NCI-H2196 (cell line): ENCODE measurements around the gene SRRM2.

Experiments
- DNase-seq: peaks from one replicate; lab custom pipeline; 2025; ENCODE audit not compliant: unreplicated experiment; lab: John Stamatoyannopoulos, UW

SRRM2 gene

DNA sequence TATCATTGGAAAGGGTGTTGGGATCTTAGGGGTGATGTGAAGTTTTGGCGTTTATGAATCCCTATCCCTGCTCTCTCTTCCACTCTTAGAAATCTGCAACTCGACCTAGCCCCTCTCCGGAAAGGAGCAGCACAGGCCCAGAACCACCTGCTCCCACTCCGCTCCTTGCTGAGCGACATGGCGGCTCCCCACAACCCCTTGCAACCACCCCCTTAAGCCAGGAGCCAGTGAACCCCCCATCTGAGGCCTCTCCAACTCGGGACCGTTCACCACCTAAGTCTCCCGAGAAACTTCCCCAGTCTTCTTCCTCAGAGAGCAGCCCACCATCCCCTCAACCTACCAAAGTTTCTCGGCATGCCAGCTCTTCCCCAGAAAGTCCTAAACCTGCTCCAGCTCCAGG lies 9.0 kb downstream of the SRRM2 start:
- no peak for DNase-seq

DNA sequence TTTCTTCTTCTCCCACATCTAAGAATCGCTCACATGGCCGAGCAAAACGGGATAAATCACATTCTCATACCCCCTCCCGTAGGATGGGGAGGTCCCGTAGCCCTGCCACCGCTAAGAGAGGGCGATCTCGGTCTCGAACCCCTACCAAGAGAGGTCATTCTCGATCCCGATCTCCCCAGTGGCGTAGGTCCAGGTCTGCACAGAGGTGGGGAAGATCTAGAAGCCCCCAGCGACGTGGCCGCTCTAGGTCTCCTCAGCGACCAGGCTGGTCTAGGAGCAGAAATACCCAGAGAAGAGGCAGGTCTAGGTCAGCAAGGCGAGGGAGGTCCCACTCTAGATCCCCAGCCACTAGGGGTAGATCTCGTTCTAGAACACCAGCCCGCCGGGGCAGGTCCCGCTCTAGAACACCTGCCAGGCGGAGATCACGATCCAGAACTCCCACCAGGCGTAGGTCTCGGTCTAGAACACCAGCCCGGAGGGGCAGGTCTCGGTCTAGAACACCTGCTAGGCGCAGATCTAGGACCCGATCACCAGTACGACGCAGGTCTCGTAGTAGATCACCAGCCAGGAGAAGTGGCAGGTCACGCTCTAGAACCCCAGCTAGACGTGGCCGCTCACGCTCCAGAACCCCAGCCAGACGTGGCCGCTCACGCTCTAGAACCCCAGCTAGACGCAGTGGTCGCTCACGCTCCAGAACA lies 9.6 kb downstream of the SRRM2 start:
- no peak for DNase-seq

DNA sequence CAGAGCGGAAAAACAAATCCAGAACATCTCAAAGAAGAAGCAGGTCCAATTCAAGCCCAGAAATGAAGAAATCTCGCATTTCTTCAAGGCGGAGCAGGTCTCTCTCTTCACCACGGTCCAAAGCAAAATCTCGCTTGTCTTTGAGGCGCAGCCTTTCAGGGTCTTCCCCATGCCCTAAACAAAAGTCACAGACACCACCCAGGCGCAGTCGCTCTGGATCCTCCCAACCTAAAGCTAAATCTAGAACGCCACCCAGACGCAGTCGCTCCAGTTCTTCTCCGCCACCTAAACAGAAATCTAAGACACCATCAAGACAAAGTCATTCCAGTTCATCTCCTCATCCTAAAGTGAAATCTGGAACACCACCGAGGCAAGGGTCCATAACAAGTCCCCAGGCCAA lies 10.3 kb downstream of the SRRM2 start:
- DNase-seq: no peak

DNA sequence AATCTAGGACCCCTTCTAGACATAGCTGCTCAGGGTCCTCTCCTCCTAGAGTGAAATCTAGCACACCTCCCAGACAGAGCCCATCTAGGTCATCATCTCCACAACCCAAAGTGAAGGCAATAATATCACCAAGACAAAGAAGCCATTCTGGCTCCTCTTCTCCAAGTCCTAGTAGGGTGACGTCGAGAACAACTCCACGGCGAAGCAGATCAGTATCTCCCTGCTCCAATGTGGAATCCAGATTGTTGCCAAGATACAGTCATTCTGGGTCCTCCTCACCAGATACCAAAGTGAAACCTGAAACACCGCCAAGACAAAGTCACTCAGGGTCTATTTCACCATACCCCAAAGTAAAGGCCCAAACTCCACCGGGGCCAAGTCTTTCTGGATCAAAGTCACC lies 10.7 kb downstream of the SRRM2 start:
- DNase-seq: no peak

DNA sequence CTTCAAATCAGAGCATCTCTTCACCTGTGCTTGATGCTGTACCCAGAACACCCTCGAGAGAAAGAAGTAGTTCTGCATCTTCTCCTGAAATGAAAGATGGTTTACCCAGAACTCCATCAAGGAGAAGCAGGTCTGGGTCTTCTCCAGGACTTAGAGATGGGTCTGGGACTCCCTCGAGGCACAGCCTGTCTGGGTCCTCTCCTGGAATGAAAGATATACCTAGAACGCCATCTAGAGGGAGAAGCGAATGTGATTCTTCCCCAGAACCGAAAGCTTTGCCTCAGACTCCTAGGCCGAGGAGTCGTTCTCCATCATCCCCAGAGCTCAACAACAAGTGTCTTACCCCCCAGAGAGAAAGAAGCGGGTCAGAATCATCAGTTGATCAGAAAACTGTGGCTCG lies 12.3 kb downstream of the SRRM2 start:
- no peak for DNase-seq

DNA sequence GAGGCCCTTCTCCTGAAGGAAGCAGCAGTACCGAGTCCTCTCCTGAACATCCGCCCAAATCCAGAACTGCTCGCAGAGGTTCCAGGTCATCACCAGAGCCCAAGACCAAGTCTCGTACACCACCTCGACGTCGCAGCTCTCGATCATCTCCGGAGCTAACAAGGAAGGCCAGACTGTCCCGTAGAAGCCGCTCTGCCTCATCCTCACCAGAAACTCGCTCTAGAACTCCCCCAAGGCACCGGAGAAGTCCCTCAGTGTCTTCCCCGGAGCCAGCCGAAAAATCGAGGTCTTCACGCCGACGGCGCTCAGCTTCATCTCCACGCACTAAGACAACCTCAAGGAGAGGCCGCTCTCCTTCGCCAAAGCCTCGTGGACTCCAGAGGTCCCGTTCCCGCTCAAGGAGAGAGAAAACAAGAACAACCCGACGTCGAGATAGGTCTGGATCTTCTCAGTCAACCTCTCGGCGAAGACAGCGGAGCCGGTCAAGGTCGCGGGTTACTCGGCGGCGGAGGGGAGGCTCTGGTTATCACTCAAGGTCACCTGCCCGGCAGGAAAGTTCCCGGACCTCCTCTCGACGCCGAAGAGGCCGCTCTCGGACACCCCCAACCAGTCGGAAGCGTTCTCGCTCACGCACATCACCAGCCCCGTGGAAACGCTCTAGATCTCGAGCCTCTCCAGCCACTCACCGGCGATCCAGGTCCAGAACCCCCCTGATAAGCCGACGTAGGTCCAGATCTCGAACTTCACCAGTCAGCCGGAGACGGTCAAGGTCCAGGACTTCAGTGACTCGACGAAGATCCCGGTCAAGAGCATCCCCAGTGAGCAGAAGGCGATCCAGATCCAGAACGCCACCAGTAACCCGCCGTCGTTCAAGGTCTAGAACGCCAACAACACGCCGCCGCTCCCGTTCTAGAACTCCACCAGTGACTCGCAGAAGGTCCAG lies 13.3 kb downstream of the SRRM2 start:
- DNase-seq: no peak

DNA sequence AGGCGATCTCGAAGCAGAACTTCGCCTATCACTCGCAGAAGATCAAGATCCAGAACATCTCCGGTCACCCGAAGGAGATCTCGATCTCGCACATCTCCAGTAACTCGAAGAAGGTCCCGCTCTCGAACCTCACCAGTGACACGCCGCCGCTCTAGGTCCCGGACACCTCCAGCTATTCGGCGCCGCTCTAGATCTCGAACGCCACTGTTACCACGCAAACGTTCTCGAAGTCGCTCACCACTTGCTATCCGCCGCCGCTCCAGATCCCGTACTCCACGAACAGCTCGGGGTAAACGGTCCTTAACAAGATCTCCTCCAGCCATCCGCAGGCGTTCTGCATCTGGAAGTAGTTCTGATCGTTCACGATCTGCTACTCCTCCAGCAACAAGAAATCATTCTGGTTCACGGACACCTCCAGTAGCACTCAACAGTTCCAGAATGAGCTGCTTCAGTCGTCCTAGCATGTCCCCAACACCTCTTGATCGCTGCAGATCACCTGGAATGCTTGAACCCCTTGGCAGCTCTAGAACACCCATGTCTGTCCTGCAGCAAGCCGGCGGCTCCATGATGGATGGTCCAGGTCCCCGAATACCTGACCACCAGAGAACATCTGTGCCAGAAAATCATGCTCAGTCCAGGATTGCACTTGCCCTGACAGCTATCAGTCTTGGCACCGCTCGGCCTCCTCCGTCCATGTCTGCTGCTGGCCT lies 14.1 kb downstream of the SRRM2 start:
- DNase-seq: no peak

DNA sequence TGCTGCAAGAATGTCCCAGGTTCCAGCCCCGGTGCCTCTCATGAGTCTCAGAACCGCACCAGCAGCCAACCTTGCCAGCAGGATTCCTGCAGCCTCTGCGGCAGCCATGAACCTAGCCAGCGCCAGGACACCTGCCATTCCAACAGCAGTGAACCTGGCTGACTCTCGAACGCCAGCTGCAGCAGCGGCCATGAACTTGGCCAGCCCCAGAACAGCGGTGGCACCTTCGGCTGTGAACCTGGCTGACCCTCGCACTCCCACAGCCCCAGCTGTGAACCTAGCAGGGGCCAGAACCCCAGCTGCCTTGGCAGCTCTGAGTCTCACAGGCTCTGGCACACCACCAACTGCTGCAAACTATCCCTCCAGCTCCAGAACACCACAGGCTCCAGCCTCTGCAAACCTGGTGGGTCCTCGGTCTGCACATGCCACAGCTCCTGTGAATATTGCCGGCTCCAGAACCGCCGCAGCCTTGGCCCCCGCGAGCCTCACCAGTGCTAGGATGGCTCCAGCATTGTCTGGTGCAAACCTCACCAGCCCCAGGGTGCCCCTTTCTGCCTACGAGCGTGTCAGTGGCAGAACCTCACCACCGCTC lies 14.8 kb downstream of the SRRM2 start:
- DNase-seq: no peak

DNA sequence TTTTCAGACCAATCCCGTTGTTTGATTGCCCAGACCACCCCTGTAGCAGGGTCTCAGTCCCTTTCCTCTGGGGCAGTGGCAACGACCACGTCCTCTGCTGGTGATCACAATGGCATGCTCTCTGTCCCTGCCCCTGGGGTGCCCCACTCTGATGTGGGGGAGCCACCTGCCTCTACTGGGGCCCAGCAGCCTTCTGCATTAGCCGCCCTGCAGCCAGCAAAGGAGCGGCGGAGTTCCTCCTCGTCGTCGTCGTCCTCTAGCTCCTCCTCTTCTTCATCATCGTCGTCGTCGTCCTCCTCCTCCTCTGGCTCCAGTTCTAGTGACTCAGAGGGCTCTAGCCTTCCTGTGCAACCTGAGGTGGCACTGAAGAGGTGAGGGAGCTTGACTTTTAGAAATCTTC lies 15.5 kb downstream of the SRRM2 start:
- DNase-seq: no peak

DNA sequence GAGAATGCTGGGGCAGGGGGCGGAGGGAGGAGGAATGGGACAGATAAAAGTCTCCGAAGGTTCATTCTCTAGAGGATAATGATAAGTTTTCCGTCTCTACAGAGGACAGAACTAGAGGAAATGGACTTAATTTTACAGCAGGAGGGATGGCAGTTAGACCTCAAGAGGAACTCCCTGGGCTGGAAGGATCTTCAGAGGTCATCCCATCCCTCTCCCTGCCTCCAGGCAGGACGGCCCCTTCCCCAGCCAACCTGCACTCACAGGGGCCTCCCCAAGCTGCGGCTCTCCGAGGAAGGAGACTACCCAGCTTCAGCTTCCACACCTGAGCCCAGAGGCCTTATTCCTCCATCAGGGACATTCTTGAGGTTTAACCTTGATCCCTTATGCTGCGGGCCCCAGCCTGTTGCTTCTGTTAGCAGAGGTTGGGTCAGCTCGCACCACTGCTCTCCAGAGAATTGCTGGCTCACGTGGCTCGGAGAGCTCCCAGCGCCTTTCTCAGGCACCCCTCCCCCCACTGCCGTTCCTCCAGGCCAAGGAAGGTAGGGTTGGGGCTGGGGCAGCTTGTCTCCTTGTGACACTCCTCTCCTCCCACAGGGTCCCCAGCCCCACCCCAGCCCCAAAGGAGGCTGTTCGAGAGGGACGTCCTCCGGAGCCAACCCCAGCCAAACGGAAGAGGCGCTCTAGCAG lies 16.1 kb downstream of the SRRM2 start:
- no peak for DNase-seq

DNA sequence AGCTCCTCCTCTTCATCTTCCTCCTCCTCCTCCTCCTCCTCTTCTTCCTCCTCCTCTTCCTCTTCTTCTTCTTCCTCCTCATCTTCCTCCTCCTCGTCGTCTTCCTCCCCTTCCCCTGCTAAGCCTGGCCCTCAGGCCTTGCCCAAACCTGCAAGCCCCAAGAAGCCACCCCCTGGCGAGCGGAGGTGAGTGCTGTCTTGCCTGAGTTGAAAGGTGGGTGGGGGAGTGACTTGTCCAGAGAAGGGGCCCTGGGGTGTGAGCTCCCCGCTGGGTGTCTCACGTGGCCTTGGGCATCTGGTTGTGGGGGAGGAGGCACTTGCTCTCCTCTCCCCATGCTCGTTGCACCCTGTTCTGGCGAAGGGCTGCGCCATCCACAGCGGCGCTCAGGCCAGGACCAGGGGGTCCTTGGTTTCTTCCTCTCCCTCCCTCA lies 16.7 kb downstream of the SRRM2 start:
- DNase-seq: no peak

DNA sequence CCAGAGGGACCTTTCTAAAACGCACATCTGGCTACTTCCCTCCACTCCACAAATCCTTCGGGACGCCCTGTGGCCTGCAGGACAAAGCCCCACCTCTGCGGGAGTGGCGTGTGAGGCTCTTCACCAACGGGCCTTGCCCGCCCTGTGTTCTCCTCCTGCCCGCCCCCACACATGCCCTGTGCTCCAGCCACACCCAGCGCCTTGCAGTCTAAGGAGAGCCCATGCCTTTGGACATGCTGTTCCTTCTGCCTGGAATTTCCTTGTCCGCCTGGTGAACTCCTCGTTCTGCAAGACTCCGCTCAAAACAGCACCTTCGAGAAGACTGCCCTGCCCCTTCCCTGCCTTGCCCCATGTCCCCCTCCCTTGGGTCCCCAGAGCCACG lies 17.2 kb downstream of the SRRM2 start:
- DNase-seq: no peak

DNA sequence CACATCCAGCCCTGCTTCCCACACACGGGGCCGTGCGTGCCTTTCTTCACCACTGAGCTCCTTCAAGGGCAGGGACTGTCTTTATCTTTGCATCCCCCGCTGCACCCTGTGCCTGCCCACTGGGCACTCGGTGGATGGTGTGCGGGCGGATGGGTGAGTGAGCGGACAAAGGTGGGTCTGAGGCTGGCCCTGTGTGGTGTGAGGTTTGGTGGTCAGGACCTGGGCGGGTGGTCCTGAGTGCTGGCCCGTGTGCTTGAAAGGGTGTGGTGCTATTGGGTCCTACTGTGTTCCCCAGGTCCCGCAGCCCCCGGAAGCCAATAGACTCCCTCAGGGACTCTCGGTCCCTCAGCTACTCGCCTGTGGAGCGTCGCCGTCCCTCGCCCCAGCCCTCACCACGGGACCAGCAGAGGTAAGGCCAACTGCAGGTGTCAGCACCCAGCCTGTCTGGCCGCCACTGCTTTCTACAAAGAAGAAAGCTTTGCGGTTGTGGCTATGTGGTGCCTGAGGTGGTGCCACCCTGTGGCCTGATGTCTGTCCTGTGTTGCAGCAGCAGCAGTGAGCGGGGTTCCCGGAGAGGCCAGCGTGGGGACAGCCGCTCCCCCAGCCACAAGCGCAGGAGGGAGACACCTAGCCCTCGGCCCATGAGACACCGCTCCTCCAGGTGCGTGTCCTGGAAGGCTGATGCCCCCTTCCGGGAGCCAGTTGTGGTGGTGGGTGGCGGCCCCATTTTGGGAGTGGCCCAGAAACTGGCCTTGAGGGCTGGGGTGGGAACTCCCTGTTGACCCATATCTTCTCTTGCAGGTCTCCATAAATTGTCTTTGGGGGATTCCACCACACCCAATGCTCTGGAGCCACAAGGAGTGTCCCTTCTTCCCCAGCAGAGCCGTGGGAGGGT lies 17.9 kb downstream of the SRRM2 start:
- no peak for DNase-seq

DNA sequence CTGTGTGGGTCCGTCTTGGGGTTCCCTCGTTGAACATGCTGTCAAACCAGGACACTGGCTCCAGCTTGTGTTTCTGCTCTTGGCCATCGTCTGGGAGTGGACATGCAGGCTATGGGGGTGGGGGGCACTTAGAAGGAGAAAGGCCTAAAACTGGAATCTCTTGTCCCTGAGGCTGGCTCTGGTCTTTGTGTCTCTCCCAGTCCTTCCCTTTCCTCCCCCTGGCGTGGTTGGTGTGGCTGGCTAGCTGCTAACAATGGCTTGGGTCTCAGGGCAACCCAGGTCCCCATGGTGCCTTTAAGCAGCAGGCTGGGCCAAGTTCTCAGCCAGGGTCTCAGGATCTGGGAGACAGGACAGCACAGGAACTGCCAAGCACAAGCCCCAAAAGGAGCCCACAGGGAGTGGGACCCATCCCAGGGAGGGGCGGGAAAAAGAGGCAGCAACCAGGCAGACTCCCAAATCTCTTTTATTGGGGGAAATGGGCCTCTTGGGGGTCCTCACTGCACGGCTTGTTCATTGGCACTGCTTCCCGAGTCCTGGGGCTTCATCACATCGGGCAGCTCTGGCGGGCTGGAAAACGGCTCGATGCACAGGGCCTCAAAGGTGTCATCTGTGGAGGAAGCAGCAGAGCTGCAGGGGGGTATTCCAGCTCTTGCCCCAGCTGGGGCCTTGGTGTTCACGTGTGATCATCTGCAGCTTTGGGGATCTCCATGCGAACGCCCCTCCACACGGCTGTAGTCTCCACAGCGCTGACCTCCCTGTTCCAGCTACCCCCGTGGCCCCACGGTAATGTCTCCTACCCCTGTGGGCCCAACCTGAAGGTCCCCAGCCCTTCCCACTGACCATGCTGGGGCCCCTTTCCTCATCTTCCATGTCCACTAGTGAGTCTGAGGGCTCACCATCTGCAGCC lies 19.3 kb downstream of the SRRM2 start:
- no peak for DNase-seq

DNA sequence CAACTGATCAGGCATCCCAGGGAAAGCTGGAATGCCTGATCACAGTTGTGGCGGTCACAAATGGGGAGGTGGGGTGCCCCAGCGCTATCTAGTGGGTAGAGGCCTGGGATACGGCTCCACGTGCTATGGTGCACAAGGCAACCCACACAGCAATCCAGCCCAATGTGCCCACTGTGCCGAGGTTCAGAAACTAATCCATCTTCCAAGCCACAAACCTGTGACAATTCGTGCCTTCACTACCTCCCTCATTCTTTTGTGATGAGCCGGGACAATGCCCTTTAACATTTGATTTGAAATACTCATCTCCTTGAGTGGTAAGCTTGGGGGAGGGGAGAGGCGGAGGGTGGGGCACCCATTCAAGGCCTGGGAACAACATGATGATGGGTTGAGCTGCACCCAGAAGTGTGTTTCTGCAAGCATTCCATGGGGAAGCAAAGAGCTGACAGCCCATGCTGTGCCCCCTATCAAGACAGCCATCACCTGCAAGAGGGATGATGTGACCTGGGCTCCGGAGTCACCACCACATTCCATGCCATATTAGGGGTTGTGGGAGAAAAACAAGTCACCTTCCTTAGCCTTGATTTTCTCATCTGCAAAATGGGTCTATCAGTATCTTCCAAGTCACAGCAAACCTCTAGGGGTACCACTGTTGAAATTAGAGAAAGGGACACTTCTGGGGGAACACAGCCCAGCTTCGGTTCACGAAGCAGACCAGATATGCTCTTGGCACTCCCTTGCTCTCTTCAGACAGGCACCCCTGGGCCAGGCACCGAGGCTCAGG lies 20.9 kb downstream of the SRRM2 start:
- DNase-seq: no peak

DNA sequence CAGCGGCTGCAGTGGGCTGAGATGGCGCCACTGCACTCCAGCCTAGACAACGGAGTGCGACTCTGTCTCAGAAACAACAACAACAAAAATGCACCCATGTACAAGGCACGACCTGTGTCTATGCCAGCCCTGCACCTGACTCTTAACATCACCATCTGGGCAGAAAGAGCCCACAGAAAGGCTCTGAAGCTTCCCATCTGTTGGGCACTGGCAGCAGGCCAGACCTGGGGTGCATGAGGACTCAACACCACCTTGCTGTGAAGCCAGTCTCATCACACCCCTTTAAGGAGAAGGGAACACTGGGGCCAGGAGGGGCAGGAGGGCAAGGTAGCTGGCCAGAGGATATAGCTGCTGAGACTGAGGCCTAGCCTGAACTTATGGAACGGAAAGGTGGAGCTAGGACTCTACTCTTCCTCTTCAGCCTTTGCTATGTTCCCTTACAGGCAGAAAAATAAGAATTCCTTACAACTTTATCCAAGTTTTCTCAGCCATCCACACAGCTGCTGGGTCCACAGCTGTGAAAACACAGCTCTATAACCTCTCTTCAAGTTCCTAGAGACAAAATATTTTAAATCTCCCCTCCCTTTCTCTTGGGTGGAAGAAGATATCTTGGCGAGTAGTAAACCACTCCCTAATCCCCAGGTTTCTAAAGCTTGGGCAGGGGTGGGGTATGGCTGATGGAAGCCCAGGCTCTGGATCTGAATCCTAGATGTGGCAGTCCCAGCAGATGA lies 21.9 kb downstream of the SRRM2 start:
- no peak for DNase-seq

DNA sequence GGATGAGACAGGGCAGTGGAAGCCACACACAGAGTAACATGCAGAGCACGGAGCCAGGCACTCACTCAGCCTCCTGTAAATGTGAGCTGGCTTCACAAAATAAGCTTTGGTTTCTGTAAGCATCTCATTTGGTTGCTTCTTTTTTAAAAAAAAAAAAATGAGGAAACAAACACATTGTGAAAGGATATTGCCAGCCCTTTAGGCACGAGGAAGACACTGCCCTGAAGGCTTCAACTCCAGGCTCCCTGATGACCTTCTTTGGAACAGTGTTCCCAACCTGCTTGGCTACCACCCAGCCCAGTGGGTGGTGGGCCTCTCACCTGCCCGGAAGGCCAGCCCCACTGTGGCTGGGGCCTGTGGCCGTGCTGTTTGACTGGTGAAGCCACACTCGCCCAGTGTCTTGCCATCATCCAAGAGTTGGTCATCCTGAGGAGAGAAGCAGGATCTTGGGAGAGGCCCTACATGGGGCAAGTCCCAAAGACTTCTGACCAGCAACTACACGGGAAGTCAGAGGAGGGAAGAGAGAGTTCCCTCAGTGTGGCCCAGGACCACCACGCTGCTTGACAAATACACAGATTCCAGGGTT lies 22.8 kb downstream of the SRRM2 start:
- no peak for DNase-seq
